BLaER1 treated with 17β-estradiol and CSF1 and Interleukin-3, amounts not matched to agents 10 nM and 100 nM (cell line): ENCODE results near the gene GLB1L2.

Experiments
- H3K27ac ChIP-seq, 11 experiments: shearing (Covaris generic); formaldehyde crosslinking; 2 replicates each; pipeline ENCODE4 v1.8.1; 2022
- H3K27me3 ChIP-seq, 11 experiments: shearing (Covaris generic); formaldehyde crosslinking; 2 replicates each; pipeline ENCODE4 v1.8.1; 2022
- H3K36me3 ChIP-seq, 11 experiments: shearing (Covaris generic); formaldehyde crosslinking; 2 replicates each; pipeline ENCODE4 v1.8.1; 2022
- H3K4me1 ChIP-seq, 10 experiments: shearing (Covaris generic); formaldehyde crosslinking; 2 replicates each; pipeline ENCODE4 v1.8.1; 2022
- H3K4me2 ChIP-seq, 11 experiments: shearing (Covaris generic); formaldehyde crosslinking; 2 replicates each; pipeline ENCODE4 v1.8.1; 2022
- H3K4me3 ChIP-seq, 10 experiments: shearing (Covaris generic); formaldehyde crosslinking; 2 replicates each; pipeline ENCODE4 v1.8.1; 2022
- H3K9ac ChIP-seq, 11 experiments: shearing (Covaris generic); formaldehyde crosslinking; 2 replicates each; pipeline ENCODE4 v1.8.1; 2022
- H3K9me3 ChIP-seq, 11 experiments: shearing (Covaris generic); formaldehyde crosslinking; replicated peaks in 1 of 11; 2 replicates each; pipeline ENCODE4 v1.8.1; 2022
- H4K20me1 ChIP-seq, 11 experiments: shearing (Covaris generic); formaldehyde crosslinking; 2 replicates each; pipeline ENCODE4 v1.8.1; 2022
- Cebpa-rat ChIP-seq, 11 experiments: shearing (Covaris generic); IDR thresholded peaks; 2 replicates each; pipeline ENCODE4 v1.8.1; 2022

The GLB1L2 gene

DNA sequence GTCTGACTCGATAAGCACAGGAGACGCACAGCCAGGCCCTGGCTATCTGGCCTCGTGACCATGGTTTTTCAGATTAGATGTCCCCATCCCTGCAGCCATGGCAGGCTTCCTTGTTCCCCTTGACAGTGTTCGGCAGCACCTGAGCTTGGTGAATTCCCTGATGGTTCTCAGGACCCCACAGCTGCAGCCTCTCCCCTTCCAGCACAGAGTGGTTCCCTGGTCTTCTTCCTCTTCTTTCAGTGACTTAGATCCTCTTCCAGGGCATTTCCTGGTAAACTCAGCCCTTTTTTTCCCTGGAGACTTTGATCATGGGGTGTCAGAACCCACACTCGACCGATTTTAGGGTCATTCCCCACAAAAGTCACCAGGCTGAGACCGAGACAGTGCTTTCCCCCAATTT is 41.1 kb upstream of the GLB1L2 start:
- no peak for TF ChIP-seq Cebpa-rat (IDR thresholded peaks at IDR 0.05)

DNA sequence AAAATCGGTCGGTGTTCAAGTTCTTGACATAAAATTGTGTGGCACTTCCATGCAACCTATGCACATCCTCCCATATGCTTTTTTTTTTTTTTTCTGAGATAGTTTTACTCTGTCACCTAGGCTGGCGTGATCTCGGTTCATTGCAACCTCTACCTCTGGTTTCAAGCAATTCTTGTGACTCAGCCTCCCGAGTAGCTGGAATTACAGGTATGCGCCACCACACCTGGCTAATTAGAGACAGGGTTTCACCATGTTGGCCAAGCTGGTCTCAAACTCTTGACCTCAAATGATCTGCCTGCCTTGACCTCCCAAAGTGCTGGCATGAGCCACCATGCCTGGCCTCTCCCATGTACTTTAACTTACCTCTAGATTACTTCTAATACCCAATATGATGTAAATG is 40.6 kb upstream of the GLB1L2 start:
- Histone ChIP-seq H3K36me3 (no peaks in the 10 kb centered on the region), H4K20me1 (no peaks in the 10 kb centered on the region), H3K4me1 (peaks cover 0 to 16% (median 7%) of the 10 kb centered on the region in 10 experiments; a peak in 6 of 20 replicates), H3K27ac (no peak overlapping the region), H3K27me3 (no peaks in the 10 kb centered on the region), H3K4me3 (no peak overlapping the region), H3K9ac (no peak overlapping the region), H3K4me2 (peak overlapping the region in 3 of 11 experiments; percentile 7 to 35 (median 19); a peak in 2 of 22 replicates), H3K9me3 (no peaks in the 10 kb centered on the region)
- TF ChIP-seq Cebpa-rat (IDR thresholded peaks at IDR 0.05) = no peak

More for the DNA sequence above, 41.1 kb upstream of the GLB1L2 start:
- Histone ChIP-seq H3K4me3 (no peak overlapping the region), H3K27me3 (no peaks in the 10 kb centered on the region), H3K36me3 (no peaks in the 10 kb centered on the region), H3K9ac (no peak overlapping the region), H3K9me3 (no peaks in the 10 kb centered on the region), H3K4me1 (peaks cover 0 to 16% (median 7%) of the 10 kb centered on the region in 10 experiments; a peak in 6 of 20 replicates), H4K20me1 (no peaks in the 10 kb centered on the region), H3K4me2 (peak overlapping the region in 8 of 11 experiments; percentile 5 to 41 (median 30); a peak in 9 of 22 replicates), H3K27ac (no peak overlapping the region)

DNA sequence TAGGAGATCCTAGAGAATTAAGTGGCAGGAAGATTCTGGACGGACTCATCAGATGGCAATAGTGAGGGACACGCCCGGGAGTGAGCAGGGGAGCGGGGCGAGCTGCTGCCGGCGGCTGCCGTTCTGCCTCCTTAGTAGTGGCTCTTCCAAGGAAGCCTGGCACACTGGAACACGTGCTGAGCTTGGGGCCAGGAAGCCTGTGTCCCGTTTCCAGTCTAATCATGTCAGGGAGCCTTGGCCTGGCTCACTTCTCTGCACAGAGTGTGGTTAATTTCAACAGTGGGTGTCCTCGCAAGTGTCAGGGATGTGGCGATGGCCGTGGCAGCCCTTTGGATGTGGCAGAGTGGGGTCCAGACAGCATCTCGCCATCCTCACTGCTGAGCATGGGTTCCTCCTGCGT is 39.1 kb upstream of the GLB1L2 start:
- Histone ChIP-seq H3K4me1 (peaks cover 0 to 16% (median 7%) of the 10 kb centered on the region in 10 experiments; a peak in 6 of 20 replicates), H3K36me3 (no peaks in the 10 kb centered on the region), H3K4me3 (no peak overlapping the region), H3K27me3 (no peaks in the 10 kb centered on the region), H3K9me3 (no peaks in the 10 kb centered on the region), H3K9ac (no peak overlapping the region), H3K27ac (no peak overlapping the region), H3K4me2 (no peak overlapping the region), H4K20me1 (no peaks in the 10 kb centered on the region)
- TF ChIP-seq Cebpa-rat (IDR thresholded peaks at IDR 0.05) = no peak

DNA sequence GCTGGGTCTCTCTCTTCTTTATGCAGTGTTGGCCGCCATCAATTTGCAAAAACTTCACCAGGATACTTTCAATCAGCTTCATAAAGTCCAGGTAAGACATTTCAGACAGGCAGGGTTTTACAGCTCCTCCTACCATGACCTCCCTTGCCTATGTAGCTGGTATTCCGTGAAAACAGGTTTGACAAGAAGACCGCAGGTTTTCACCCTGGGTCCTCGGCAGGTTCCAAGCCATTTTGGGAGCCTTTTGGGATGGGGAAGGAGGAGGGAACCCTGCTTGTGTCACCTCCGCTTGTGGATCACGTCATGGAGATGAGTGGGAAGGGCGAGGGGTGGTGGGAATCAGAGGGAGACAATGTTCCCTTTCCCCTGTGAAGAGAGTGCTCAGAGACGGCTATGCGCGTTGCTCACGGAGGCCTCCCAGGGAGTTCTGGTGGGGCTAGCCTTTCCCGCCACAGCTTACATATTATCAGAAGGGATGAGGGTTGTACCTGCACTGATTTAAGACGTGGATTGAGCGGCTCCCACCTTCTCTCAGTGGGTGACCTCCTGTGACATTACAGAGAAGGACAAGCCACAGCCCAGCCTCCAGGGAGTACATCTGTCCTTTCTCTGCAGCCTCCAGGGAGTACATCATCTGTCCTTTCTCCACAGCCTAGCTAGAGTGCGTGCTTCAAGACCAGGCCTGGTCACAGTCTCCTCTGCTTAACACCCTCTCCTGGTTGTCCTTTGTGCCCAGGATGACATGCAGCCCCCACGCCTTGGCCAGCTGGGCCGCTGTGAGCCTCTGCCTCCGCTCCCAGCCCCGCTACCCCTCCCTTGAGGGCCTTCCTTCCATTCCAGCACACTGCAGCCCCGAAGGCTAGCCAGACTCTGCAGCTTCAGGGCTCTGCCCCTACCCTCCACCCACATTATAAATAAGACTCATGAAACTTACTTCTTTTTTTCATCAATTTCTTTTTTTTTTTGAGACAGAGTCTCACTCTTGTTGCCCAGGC is 38.4 kb upstream of the GLB1L2 start:
- Histone ChIP-seq H3K4me3 (no peak overlapping the region), H3K27ac (no peak overlapping the region), H3K4me1 (peaks cover 0 to 16% (median 7%) of the 10 kb centered on the region in 10 experiments; a peak in 6 of 20 replicates)

DNA sequence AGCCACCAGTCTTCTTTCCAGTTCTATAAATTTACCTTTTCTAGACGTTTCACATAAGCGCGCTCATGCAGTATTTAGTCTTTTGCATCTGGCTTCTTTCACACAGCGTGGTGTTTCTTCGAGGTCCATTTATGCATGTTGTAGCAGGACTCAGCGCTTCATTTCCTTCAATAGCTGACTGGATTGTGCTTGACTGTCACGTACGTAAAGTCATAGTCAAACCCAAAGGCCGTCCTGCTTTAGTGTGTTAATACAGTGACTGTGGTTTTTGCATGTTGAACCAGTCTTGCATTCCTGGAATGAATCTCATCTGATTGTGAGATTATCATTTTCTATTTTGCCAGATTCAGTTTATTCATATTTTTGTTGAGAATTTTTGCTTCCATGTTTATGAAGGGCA is 37.1 kb upstream of the GLB1L2 start:
- no peaks in the 10 kb centered on the region for H3K9me3 ChIP-seq

More for the DNA sequence above, 38.4 kb upstream of the GLB1L2 start:
- H4K20me1 ChIP-seq = no peaks in the 10 kb centered on the region
- H3K9ac ChIP-seq = no peak overlapping the region
- TF ChIP-seq Cebpa-rat (IDR thresholded peaks at IDR 0.05) = no peak
- H3K4me2 ChIP-seq = no peak overlapping the region
- no peaks in the 10 kb centered on the region for H3K9me3 ChIP-seq
- no peaks in the 10 kb centered on the region for H3K27me3 ChIP-seq
- no peaks in the 10 kb centered on the region for H3K36me3 ChIP-seq

DNA sequence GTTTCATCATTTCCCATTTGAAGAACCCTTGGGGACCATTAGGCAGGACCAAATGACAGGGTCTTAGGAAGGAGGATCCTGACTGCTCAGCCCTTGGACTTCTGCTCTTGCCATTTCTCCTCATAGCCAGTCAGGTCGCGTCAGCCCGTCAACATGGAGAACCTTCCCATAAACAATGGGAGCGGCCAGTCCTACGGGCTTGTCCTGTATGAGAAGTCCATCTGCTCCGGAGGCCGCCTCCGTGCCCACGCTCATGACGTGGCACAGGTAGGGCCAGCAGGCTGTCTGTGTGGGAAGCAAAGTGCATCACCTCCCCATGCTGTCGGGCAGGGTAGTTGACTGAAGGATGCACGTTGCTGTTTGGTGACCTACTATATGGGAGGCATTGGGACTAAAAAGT is 19.6 kb upstream of the GLB1L2 start:
- H3K4me2 ChIP-seq = no peak overlapping the region
- TF ChIP-seq Cebpa-rat (IDR thresholded peaks at IDR 0.05) = no peak
- H3K4me1 ChIP-seq = peaks cover 0 to 11% (median 0%) of the 10 kb centered on the region in 10 experiments; a peak in 3 of 20 replicates
- H3K9me3 ChIP-seq = peaks cover 8 to 11% (median 9%) of the 10 kb centered on the region in 11 experiments
- no peaks in the 10 kb centered on the region for H3K27me3 ChIP-seq
- H3K4me3 ChIP-seq = no peak overlapping the region
- H3K27ac ChIP-seq = no peak overlapping the region
- H4K20me1 ChIP-seq = no peaks in the 10 kb centered on the region
- no peaks in the 10 kb centered on the region for H3K36me3 ChIP-seq
- H3K9ac ChIP-seq = no peak overlapping the region

More for the DNA sequence above, 37.1 kb upstream of the GLB1L2 start:
- Histone ChIP-seq H4K20me1 (no peaks in the 10 kb centered on the region), H3K4me1 (peaks cover 0 to 15% (median 7%) of the 10 kb centered on the region in 10 experiments; a peak in 6 of 20 replicates), H3K27ac (no peak overlapping the region), H3K4me2 (no peak overlapping the region), H3K4me3 (no peak overlapping the region), H3K27me3 (no peaks in the 10 kb centered on the region), H3K9ac (no peak overlapping the region), H3K36me3 (no peaks in the 10 kb centered on the region)
- no peak for TF ChIP-seq Cebpa-rat (IDR thresholded peaks at IDR 0.05)

DNA sequence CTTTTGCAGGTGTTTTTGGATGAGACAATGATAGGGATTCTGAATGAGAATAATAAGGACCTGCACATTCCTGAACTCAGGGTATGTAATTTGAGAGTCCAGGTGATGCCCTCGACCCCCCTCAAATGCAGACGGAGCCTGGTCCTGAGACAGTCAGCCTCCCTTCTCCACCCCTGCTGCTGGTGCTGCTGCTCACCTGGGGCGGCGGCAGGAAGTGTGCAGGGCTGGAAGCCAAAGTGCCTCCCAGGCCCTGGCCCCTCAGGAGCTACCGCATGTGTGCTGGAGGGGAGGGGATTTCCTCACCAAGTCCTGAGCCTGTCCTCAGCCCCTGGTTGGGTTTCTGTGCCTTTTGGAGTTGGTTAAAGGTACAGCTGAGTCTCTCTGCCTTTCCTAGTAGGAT is 19.0 kb upstream of the GLB1L2 start:
- Histone ChIP-seq H3K27me3 (no peaks in the 10 kb centered on the region), H3K4me3 (no peak overlapping the region), H3K9ac (no peak overlapping the region), H3K36me3 (no peaks in the 10 kb centered on the region), H3K4me2 (no peak overlapping the region), H3K9me3 (peaks cover 9 to 17% (median 12%) of the 10 kb centered on the region in 11 experiments), H3K27ac (no peak overlapping the region), H4K20me1 (no peaks in the 10 kb centered on the region), H3K4me1 (peaks cover 0 to 11% (median 0%) of the 10 kb centered on the region in 10 experiments; a peak in 3 of 20 replicates)
- TF ChIP-seq Cebpa-rat (IDR thresholded peaks at IDR 0.05) = no peak

DNA sequence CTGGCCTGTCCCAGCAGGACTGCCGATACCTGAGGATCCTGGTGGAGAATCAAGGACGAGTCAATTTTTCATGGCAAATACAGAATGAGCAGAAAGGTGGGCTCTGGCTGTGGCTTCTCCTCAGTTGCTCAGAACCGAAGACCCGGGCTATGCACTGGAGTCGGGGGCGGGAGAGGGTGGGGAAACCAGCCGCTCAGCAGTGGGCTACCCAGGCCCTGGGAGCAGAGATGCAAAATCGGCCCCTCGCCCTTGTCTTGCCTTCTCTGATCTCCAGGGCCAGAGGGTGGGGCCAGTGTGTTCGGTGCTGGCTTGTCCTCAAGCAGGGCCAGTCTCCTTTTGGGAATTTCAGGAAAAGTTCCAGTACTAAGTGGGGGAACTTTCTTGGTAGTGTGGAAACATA is 18.4 kb upstream of the GLB1L2 start:
- Histone ChIP-seq H3K4me2 (no peak overlapping the region), H3K9me3 (peaks cover 10 to 23% (median 14%) of the 10 kb centered on the region in 11 experiments), H4K20me1 (no peaks in the 10 kb centered on the region), H3K4me3 (no peak overlapping the region), H3K27me3 (no peaks in the 10 kb centered on the region), H3K36me3 (no peaks in the 10 kb centered on the region), H3K4me1 (peaks cover 0 to 11% (median 0%) of the 10 kb centered on the region in 10 experiments; a peak in 3 of 20 replicates), H3K27ac (no peak overlapping the region), H3K9ac (no peak overlapping the region)
- no peak for TF ChIP-seq Cebpa-rat (IDR thresholded peaks at IDR 0.05)

DNA sequence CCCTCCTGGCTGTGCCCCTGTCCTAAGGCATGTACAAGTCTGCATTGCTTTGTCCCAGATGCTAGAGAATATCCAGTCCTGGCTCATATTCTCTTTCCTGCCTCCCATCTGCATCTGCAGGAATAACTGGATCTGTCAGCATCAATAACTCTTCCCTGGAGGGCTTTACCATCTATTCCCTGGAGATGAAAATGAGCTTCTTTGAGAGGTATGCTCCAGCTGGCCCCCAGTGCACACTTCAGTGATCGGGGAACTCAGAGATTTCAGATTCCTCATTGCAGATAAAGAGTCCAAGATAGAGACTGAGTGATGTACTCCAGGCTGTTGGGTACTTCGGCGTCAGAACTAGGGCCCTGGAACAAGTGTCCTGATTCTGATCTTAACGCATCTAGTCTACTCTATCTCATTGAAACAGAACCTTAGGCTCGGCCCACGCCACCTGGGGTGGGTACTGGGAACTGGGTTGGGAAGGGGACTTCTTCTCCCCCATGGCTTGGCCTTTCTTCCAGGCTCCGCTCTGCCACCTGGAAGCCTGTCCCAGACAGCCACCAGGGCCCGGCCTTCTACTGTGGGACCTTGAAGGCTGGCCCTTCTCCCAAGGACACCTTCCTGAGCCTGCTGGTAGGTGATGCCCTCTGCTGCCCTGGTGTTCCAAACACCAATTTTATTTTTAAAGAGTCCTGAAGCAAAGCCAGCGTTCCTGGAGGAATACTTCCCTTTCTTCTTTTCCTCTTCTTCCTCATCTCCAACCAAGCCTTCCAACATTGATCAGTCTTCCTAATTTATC is 17.8 kb upstream of the GLB1L2 start:
- no peak overlapping the region for H3K27ac ChIP-seq
- no peak for TF ChIP-seq Cebpa-rat (IDR thresholded peaks at IDR 0.05)
- no peaks in the 10 kb centered on the region for H3K36me3 ChIP-seq
- peaks cover 0 to 11% (median 0%) of the 10 kb centered on the region in 10 experiments; a peak in 3 of 20 replicates for H3K4me1 ChIP-seq
- H3K9ac ChIP-seq = no peak overlapping the region
- no peaks in the 10 kb centered on the region for H3K27me3 ChIP-seq
- H4K20me1 ChIP-seq = no peaks in the 10 kb centered on the region
- peaks cover 10 to 29% (median 17%) of the 10 kb centered on the region in 11 experiments for H3K9me3 ChIP-seq
- no peak overlapping the region for H3K4me2 ChIP-seq
- H3K4me3 ChIP-seq = no peak overlapping the region
